Amygdala (tissue), 56 donors: ENCODE results near the gene MED31.
"Not testable (repeated sequence)": the region's sequence is repeated elsewhere in the genome, so short reads cannot be mapped to it uniquely, and the experiment has no call there.

Source experiments
- DNase-seq, 56 donors: peaks; one replicate each; lab custom pipeline; 2025; lab: John Stamatoyannopoulos, UW

The MED31 gene

GRCh38 chr17:6633263-6633662 lies 18.1 kb downstream of the MED31 start:
- DNase-seq: no peak

GRCh38 chr17:6632530-6632929 lies 18.9 kb downstream of the MED31 start:
- DNase-seq: no peak

GRCh38 chr17:6630390-6630789 lies 21.0 kb downstream of the MED31 start:
- DNase-seq: no peak

GRCh38 chr17:6627019-6627418 lies 24.4 kb downstream of the MED31 start:
- no peak for DNase-seq

GRCh38 chr17:6626616-6627015 lies 24.8 kb downstream of the MED31 start:
- DNase-seq: no peak

GRCh38 chr17:6623941-6624340 lies 27.5 kb downstream of the MED31 start:
- DNase-seq: no peak

GRCh38 chr17:6611231-6611630 lies 40.2 kb downstream of the MED31 start:
- DNase-seq: no peak

- DNase-seq: no peak
Measured at GRCh38 chr17:6610011-6610410, 41.4 kb downstream of the MED31 start.

- DNase-seq: no peak
Measured at GRCh38 chr17:6608321-6608720, 43.1 kb downstream of the MED31 start.

GRCh38 chr17:6605142-6605541 lies 46.3 kb downstream of the MED31 start:
- no peak for DNase-seq

- peak in 9 of 56 donors; percentile 1 to 10 (median 3) for DNase-seq
Measured at GRCh38 chr17:6603744-6604325, 47.6 kb downstream of the MED31 start.

- DNase-seq: no peak
Measured at GRCh38 chr17:6602141-6602540, 49.3 kb downstream of the MED31 start.

- DNase-seq: peak in 3 of 56 donors; percentile 2 to 17 (median 9)
Measured at GRCh38 chr17:6599364-6599763, 52.0 kb downstream of the MED31 start.

GRCh38 chr17:6597727-6598126 lies 53.7 kb downstream of the MED31 start:
- DNase-seq: no peak

- DNase-seq: no peak
Measured at GRCh38 chr17:6596941-6597340, 54.5 kb downstream of the MED31 start.

- DNase-seq: no peak
Measured at GRCh38 chr17:6596511-6596910, 54.9 kb downstream of the MED31 start.

- no peak for DNase-seq
Measured at GRCh38 chr17:6596081-6596480, 55.3 kb downstream of the MED31 start.

GRCh38 chr17:6593371-6593770 lies 58.0 kb downstream of the MED31 start:
- not testable (repeated sequence) for DNase-seq
